ENCODE results near the gene L3MBTL3. TPM values are rescaled to one million over a fixed set of nuclear protein-coding genes. Genes with fewer than 3 reads are reported as not detected.

Gene L3MBTL3
- total RNA-seq, 1 experiment from 2014 or later: 4.7 TPM

- Mint-ChIP-seq H3K4me3 (no peak overlapping the region), H3K27ac (no peak overlapping the region), H3K4me1 (peaks cover 15 to 17% of the 10 kb centered on the region in 2 experiments), H3K9me3 (no peaks in the 10 kb centered on the region), H3K27me3 (ENCODE audit: low read depth) (no peaks in the 10 kb centered on the region), H3K36me3 (ENCODE audit: insufficient read depth in 1 of 3, low read depth in 3 of 3) (peaks cover 3 to 5% (median 4%) of the 10 kb centered on the region in 3 experiments; a peak in 5 of 7 replicates)
- no CpG with 5 or more reads among the region's 1 CpG for WGBS (ENCODE audit: extremely low coverage, insufficient read length, low lambda C conversion rate)
- H3T11ph ChIP-seq (ENCODE audit: low read length): no peak overlapping the region
- H4K20me1 ChIP-seq (ENCODE audit: control insufficient read depth, insufficient read depth, insufficient read length): no peaks in the 10 kb centered on the region
- no peak overlapping the region for H4K5ac ChIP-seq (ENCODE audit: insufficient read length, low read depth, low read length)
- H3K9me3 ChIP-seq (ENCODE audit: control insufficient read depth, low read depth, low read length): no peaks in the 10 kb centered on the region
- H4K8ac ChIP-seq (replicated peaks; ENCODE audit: insufficient read length, low read depth, low read length): no peak overlapping the region
- no peak overlapping the region for H3K23ac ChIP-seq (ENCODE audit: insufficient read length, low read depth, low read length)
- no peak for DNase-seq
- no peak overlapping the region for H2BK15ac ChIP-seq (ENCODE audit: low read depth, low read length)
- H3K79me2 ChIP-seq (ENCODE audit: insufficient read depth, low read length): no peaks in the 10 kb centered on the region
- H3K4me2 ChIP-seq (ENCODE audit: insufficient read depth, insufficient read length, low read length): no peak overlapping the region
- no peak overlapping the region for H2BK20ac ChIP-seq (ENCODE audit: low read depth, low read length, poor library complexity, severe bottlenecking)
- H2BK5ac ChIP-seq (ENCODE audit: insufficient read length, low read length): no peak overlapping the region
- no peaks in the 10 kb centered on the region for H3K79me1 ChIP-seq (ENCODE audit: insufficient read depth, low read depth, low read length, poor library complexity, severe bottlenecking)
- no peak overlapping the region for H4K91ac ChIP-seq (ENCODE audit: insufficient read length, low read depth, low read length)
- H3K4ac ChIP-seq (ENCODE audit: low read depth, low read length): no peak overlapping the region
- no peaks in the 10 kb centered on the region for H3K27me3 ChIP-seq (ENCODE audit: insufficient read depth, low read length)
- no peak overlapping the region for H3K9ac ChIP-seq (ENCODE audit: extremely low read depth, insufficient read length, low read length)
- no peaks in the 10 kb centered on the region for H3K23me2 ChIP-seq (ENCODE audit: insufficient read length, low read depth, low read length, poor library complexity, severe bottlenecking)
- H2BK12ac ChIP-seq (ENCODE audit: insufficient read length, low read depth, low read length): no peak overlapping the region
- no peak overlapping the region for H3K18ac ChIP-seq (ENCODE audit: insufficient read length, low read depth, low read length)
- H3K4me1 ChIP-seq (ENCODE audit: insufficient read depth, low read length): peaks cover 2% of the 10 kb centered on the region; the same call in 1 of the 2 replicates
- H3K27ac ChIP-seq (ENCODE audit: insufficient read length, low read depth, low read length): no peak overlapping the region
- H2AFZ ChIP-seq (ENCODE audit: low read length): no peak overlapping the region
- no peak overlapping the region for H2AK5ac ChIP-seq (ENCODE audit: insufficient read length, low read length)
- no peak overlapping the region for H3K14ac ChIP-seq (ENCODE audit: insufficient read depth, low read length)
- no peak overlapping the region for H3K56ac ChIP-seq (ENCODE audit: insufficient read length, low read depth, low read length)
- no peak overlapping the region for H2BK120ac ChIP-seq (ENCODE audit: low read depth, low read length, poor library complexity, severe bottlenecking)
- no peak for TF ChIP-seq CTCF (conservative IDR thresholded peaks at IDR 0.05)
Measured at GRCh38 chr6:130046671-130047070, 28.3 kb downstream of the L3MBTL3 start.
